ENCODE measurements around the gene ADARB2. TPM values are rescaled to one million over a fixed set of nuclear protein-coding genes. Genes with fewer than 3 reads are reported as not detected.

Gene ADARB2
- total RNA-seq, 4 donors from 2014 or later = 2.3 to 3.7 (median 2.6) TPM

GRCh38 chr10:1582739-1583138 is 154.6 kb downstream of the ADARB2 start:
- intact Hi-C loops (cut with DNase I) = no loop called here
- Histone ChIP-seq H3K4me3 (no peak overlapping the region), H3K36me3 (no peaks in the 10 kb centered on the region), H3K27me3 (peaks cover 0 to 9% (median 0%) of the 10 kb centered on the region in 4 donors), H3K27ac (replicated peaks in 1 of 4) (no peak overlapping the region), H3K4me1 (no peaks in the 10 kb centered on the region), H3K9me3 (no peaks in the 10 kb centered on the region)
- no peak for TF ChIP-seq EP300 (IDR thresholded peaks at IDR 0.05)
- no peak for TF ChIP-seq POLR2A (IDR thresholded peaks at IDR 0.05; ENCODE audit: low read depth)
- no peak for TF ChIP-seq POLR2AphosphoS5 (IDR thresholded peaks at IDR 0.05)
- TF ChIP-seq, protein P1, sequence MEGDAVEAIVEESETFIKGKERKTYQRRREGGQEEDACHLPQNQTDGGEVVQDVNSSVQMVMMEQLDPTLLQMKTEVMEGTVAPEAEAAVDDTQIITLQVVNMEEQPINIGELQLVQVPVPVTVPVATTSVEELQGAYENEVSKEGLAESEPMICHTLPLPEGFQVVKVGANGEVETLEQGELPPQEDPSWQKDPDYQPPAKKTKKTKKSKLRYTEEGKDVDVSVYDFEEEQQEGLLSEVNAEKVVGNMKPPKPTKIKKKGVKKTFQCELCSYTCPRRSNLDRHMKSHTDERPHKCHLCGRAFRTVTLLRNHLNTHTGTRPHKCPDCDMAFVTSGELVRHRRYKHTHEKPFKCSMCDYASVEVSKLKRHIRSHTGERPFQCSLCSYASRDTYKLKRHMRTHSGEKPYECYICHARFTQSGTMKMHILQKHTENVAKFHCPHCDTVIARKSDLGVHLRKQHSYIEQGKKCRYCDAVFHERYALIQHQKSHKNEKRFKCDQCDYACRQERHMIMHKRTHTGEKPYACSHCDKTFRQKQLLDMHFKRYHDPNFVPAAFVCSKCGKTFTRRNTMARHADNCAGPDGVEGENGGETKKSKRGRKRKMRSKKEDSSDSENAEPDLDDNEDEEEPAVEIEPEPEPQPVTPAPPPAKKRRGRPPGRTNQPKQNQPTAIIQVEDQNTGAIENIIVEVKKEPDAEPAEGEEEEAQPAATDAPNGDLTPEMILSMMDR (IDR thresholded peaks at IDR 0.05) = no peak
- DNase-seq (ENCODE audit: extremely low spot score) = no peak
- WGBS = 71% methylated on average over 4 of the region's 4 CpGs

DNA sequence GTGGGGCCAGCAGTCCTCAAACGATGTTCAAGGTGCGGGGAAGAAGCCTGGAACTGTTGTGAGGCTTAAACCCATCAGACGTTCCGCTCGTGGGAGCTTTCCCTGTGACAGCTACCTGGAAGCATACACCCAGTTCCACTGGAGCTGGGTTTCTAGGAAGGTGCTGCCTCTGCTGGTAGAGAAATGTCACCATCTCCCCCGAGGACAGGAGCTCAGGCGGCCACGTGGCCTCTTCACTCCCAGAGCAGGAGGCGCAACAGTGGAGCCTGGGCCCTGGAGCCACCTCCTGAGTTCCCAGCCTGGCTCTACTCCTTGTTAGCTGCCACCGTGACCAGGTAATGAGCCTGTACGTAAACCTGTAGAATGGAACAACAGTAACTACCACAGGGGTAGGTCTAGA is 156.1 kb downstream of the ADARB2 start:
- DNase-seq (ENCODE audit: extremely low spot score) = no peak
- intact Hi-C loops (cut with DNase I) = no loop called here
- Histone ChIP-seq H3K4me3 (no peak overlapping the region), H3K9me3 (no peaks in the 10 kb centered on the region), H3K27me3 (peaks cover 0 to 17% (median 0%) of the 10 kb centered on the region in 4 donors), H3K36me3 (no peaks in the 10 kb centered on the region), H3K27ac (replicated peaks in 1 of 4) (no peak overlapping the region), H3K4me1 (no peaks in the 10 kb centered on the region)
- 57% methylated on average over 5 of the region's 11 CpGs for WGBS
- TF ChIP-seq POLR2A (IDR thresholded peaks at IDR 0.05; ENCODE audit: low read depth) = no peak
- TF ChIP-seq, protein P1 (IDR thresholded peaks at IDR 0.05) = no peak
- no peak for TF ChIP-seq POLR2AphosphoS5 (IDR thresholded peaks at IDR 0.05)
- no peak for TF ChIP-seq EP300 (IDR thresholded peaks at IDR 0.05)

DNA sequence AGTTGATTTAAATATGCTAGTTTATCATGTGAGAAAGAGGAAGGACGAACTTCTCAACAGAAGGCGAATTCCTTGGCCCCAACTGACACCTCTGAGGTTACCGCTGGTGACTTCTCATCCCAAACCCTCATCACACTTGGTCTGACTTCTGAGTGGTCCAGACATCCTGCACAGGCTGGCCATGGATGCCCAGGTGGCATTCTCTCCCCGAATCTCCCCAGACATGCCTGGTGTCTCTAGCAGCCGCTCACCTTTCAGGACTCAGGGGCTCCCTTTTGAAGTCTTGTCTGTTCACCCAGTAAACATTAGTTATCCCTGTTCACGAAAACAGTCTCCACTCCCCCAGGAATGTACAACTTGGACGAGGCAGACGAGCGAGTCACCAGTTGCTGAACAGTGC is 157.7 kb downstream of the ADARB2 start:
- H3K9me3 ChIP-seq = no peaks in the 10 kb centered on the region
- 63% methylated on average over 9 of the region's 9 CpGs for WGBS
- intact Hi-C loops (cut with DNase I) = no loop called here
- no peak for TF ChIP-seq EP300 (IDR thresholded peaks at IDR 0.05)
- TF ChIP-seq, protein P1 (IDR thresholded peaks at IDR 0.05) = no peak
- no peak for TF ChIP-seq POLR2A (IDR thresholded peaks at IDR 0.05; ENCODE audit: low read depth)
- no peak for TF ChIP-seq POLR2AphosphoS5 (IDR thresholded peaks at IDR 0.05)
- no peak for DNase-seq (ENCODE audit: extremely low spot score)
- H3K4me3 ChIP-seq = no peak overlapping the region
- H3K36me3 ChIP-seq = no peaks in the 10 kb centered on the region
- H3K27ac ChIP-seq (replicated peaks in 1 of 4) = no peak overlapping the region
- no peaks in the 10 kb centered on the region for H3K4me1 ChIP-seq
- peaks cover 0 to 28% (median 0%) of the 10 kb centered on the region in 4 donors for H3K27me3 ChIP-seq

- H3K4me3 ChIP-seq = no peak overlapping the region
- DNase-seq (ENCODE audit: extremely low spot score) = no peak
- H3K36me3 ChIP-seq = no peaks in the 10 kb centered on the region
- peaks cover 0 to 28% (median 0%) of the 10 kb centered on the region in 4 donors for H3K27me3 ChIP-seq
- 84% methylated on average over 7 of the region's 7 CpGs for WGBS
- TF ChIP-seq POLR2A (IDR thresholded peaks at IDR 0.05; ENCODE audit: low read depth) = no peak
- TF ChIP-seq, protein P1 (IDR thresholded peaks at IDR 0.05) = no peak
- no peak for TF ChIP-seq EP300 (IDR thresholded peaks at IDR 0.05)
- no peak for TF ChIP-seq POLR2AphosphoS5 (IDR thresholded peaks at IDR 0.05)
- H3K9me3 ChIP-seq = no peaks in the 10 kb centered on the region
- H3K27ac ChIP-seq (replicated peaks in 1 of 4) = no peak overlapping the region
- H3K4me1 ChIP-seq = no peaks in the 10 kb centered on the region
- intact Hi-C loops (cut with DNase I) = no loop called here
Measured at GRCh38 chr10:1579141-1579491, 158.2 kb downstream of the ADARB2 start.

Data from esophagus muscularis mucosa (tissue), 4 donors.